Kidney (tissue), 14 donors: ENCODE measurements around the gene GNB3. TPM values are rescaled to one million over a fixed set of nuclear protein-coding genes. Genes with fewer than 3 reads are reported as not detected.

Source experiments
- DNase-seq, 5 donors: peaks; one replicate each; pipeline ENCODE4 v3.0.0-alpha.2; 2013 to 2020
- FAIRE-seq: peaks from 2 replicates; lab custom pipeline; 2012; peaks lifted over from hg19 to GRCh38; lab: Jason Lieb, UNC
- H3K27ac ChIP-seq, 2 donors: one replicate each; pipeline ENCODE4 v1.7.0; 2013; ENCODE audit warnings: low read depth in 2 of 2, low read length in 2 of 2, inconsistent platforms in 1 of 2
- H3K27me3 ChIP-seq: one replicate; pipeline ENCODE4 v1.7.1; 2013; ENCODE audit warnings: low read length, inconsistent platforms; ENCODE audit not compliant: control insufficient read depth, insufficient read depth
- H3K36me3 ChIP-seq, 3 donors: one replicate each; pipeline versions ENCODE4 v1.7.0 to v1.7.1; 2013; ENCODE audit warnings: low read length in 3 of 3, control low read depth in 1 of 3, inconsistent platforms in 1 of 3; ENCODE audit not compliant: insufficient read depth in 3 of 3, control insufficient read depth in 2 of 3
- H3K4me1 ChIP-seq, 3 donors: one replicate each; pipeline versions ENCODE4 v1.7.0 to v1.7.1; 2013; ENCODE audit warnings: low read length in 3 of 3, inconsistent platforms in 1 of 3, low read depth in 1 of 3; ENCODE audit not compliant: control insufficient read depth in 2 of 3, insufficient read depth in 2 of 3
- H3K4me3 ChIP-seq, 3 donors: one replicate each; pipeline versions ENCODE4 v1.7.0 to v1.8.1; 2013; ENCODE audit warnings: low read length in 3 of 3, control low read depth in 1 of 3, inconsistent platforms in 1 of 3
- H3K9ac ChIP-seq, 3 donors: one replicate each; pipeline versions ENCODE4 v1.7.0 to v1.7.1; 2013; ENCODE audit warnings: low read length in 3 of 3, control low read depth in 1 of 3, inconsistent platforms in 1 of 3
- H3K9me3 ChIP-seq, 3 donors: one replicate each; pipeline versions ENCODE4 v1.7.0 to v1.7.1; 2013; ENCODE audit warnings: low read length in 3 of 3, control low read depth in 1 of 3, inconsistent platforms in 1 of 3; ENCODE audit not compliant: control insufficient read depth in 2 of 3, insufficient read depth in 1 of 3
- intact Hi-C: fragments of 100-400 bp; cut with DNase I; formaldehyde crosslinking; loops from one replicate; pipeline ENCODE4 v1.11.1; 2022
- polyA plus RNA-seq: library from polyadenylated mRNA; stranded (reverse); fragments of 350-450 nt; fragmentation: Illumina TruSeq; extraction: RNeasy Lipid Tissue Mini Kit (QIAGEN cat#74804); gene quantifications from one replicate; pipeline ENCODE4 v1.2.3, GENCODE V29; 2014; ENCODE audit warnings: low read depth, low replicate concordance; ENCODE audit not compliant: insufficient read depth
- total RNA-seq: library from RNA; stranded (reverse); fragmentation: NEBNext Ultra II Directional; extraction: Animal tissue kit (Norgen Biotek cat#: 25700); gene quantifications from one replicate; pipeline ENCODE4 v1.2.1, GENCODE V29; 2021
- TF ChIP-seq, protein P1 (sequence below): IDR thresholded peaks from 3 replicates; pipeline ENCODE4 v1.5.1; 2012; ENCODE audit warnings: mild to moderate bottlenecking, moderate library complexity, borderline replicate concordance; ENCODE audit not compliant: insufficient read depth; ENCODE audit errors: extremely low read depth
- donor health status: control.
- donor health status: control.
- donor health status: control.
- donor health status: control.
- donor health status: control.
- donor health status: DM: yes; HTN: yes; CAD: no.
- donor health status: Normal renal cell carcinoma (clear cell type).

Gene GNB3
- total and polyA plus RNA-seq, 2 donors from 2014 or later, result 1.4 to 2.6 TPM

DNA sequence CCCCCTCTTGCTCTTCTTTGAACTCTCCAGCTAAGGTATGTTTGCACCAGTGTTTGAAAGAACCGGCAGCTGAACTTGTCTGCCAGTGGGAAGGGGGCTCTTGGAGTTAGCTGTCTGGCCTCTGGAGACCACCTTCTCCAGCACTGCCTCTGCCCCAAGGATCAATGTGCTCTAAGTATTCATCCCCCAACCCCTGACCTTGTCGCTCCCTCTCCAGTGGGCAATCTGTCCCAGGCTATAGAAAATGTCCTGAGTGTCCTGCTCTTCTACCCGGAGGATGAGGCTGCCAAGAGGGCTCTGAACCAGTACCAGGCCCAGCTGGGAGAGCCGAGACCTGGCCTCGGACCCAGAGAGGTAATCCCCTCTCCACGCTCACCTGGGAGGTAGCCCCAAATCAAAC, 9.7 kb upstream of the GNB3 start:
- Histone ChIP-seq H3K4me3 (no peak overlapping the region), H3K4me1 (peaks cover 0 to 15% (median 0%) of the 10 kb centered on the region in 3 donors), H3K27me3 (no peaks in the 10 kb centered on the region), H3K9ac (no peak overlapping the region), H3K27ac (no peak overlapping the region), H3K9me3 (no peaks in the 10 kb centered on the region), H3K36me3 (no peaks in the 10 kb centered on the region)
- peak in 1 of 5 donors; percentile 8 for DNase-seq
- intact Hi-C loops, result no loop called here
- TF ChIP-seq, protein P1, sequence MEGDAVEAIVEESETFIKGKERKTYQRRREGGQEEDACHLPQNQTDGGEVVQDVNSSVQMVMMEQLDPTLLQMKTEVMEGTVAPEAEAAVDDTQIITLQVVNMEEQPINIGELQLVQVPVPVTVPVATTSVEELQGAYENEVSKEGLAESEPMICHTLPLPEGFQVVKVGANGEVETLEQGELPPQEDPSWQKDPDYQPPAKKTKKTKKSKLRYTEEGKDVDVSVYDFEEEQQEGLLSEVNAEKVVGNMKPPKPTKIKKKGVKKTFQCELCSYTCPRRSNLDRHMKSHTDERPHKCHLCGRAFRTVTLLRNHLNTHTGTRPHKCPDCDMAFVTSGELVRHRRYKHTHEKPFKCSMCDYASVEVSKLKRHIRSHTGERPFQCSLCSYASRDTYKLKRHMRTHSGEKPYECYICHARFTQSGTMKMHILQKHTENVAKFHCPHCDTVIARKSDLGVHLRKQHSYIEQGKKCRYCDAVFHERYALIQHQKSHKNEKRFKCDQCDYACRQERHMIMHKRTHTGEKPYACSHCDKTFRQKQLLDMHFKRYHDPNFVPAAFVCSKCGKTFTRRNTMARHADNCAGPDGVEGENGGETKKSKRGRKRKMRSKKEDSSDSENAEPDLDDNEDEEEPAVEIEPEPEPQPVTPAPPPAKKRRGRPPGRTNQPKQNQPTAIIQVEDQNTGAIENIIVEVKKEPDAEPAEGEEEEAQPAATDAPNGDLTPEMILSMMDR, result no peak
- no peak for FAIRE-seq

DNA sequence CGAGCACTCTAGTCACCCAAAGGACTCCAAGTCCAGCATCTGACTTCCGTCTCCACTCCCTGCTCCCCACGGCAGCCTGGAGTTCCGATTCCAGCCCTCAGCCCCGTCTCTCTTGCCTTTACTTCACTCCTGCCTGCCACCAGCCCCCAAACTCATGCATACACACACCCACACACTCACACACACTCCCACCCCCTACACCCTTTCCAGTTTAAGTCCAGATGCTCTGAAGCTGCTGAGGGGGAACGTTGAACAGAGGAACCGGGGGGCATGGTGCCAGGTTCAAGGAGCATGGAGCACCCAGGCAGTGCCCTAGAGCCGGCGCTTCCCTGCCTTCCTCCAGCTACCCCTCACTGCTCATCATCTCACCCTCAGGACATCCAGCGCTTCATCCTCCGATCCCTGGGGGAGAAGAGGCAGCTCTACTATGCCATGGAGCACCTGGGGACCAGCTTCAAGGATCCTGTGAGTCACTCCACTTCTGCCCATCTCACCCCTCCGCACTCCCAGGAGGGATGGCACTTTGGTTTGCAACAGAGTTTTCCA, 9.2 kb upstream of the GNB3 start:
- no peak for FAIRE-seq
- Histone ChIP-seq H3K27ac (no peak overlapping the region), H3K9me3 (no peaks in the 10 kb centered on the region), H3K36me3 (no peaks in the 10 kb centered on the region), H3K9ac (no peak overlapping the region), H3K27me3 (no peaks in the 10 kb centered on the region), H3K4me3 (no peak overlapping the region), H3K4me1 (peaks cover 0 to 15% (median 0%) of the 10 kb centered on the region in 3 donors)
- intact Hi-C loops, result no loop called here
- DNase-seq, result peak in 1 of 5 donors; percentile 48
- TF ChIP-seq, protein P1, result no peak

DNA sequence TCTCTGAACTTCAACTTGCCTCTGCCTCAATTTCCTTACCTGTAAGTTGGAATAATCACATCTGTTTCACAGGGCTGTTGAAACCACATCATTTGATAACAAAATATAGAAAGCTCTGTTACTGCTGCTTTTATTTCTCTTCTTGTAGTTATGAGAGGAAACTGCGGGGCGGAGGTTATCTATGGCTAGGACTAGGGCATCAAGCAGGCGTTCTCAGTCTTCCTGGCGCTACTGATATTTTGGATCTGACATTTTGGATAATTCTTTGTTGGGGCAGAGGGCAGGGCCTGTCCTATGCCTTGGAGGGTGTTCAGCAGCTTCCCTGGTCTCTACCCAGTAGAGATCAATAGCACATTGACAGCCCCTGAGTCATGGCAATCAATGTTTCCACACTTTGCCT, 8.6 kb upstream of the GNB3 start:
- Histone ChIP-seq H3K9ac (no peak overlapping the region), H3K36me3 (no peaks in the 10 kb centered on the region), H3K4me3 (no peak overlapping the region), H3K9me3 (no peaks in the 10 kb centered on the region), H3K27ac (no peak overlapping the region), H3K27me3 (no peaks in the 10 kb centered on the region), H3K4me1 (peaks cover 0 to 12% (median 0%) of the 10 kb centered on the region in 3 donors)
- intact Hi-C loops, result no loop called here
- DNase-seq (peak in 1 of 5 donors; percentile 7), FAIRE-seq (no peak)
- TF ChIP-seq, protein P1, result no peak
